NCI-H2171 treated with DMSO at 0.1 percent for 48 hours (cell line): ENCODE data around the gene ACOXL.

ENCODE experiments used
- DNase-seq: peaks from one replicate; lab custom pipeline; 2025; lab: John Stamatoyannopoulos, UW

Gene ACOXL

GRCh38 chr2:111139637-111140317 lies 407.4 kb downstream of the ACOXL start:
- DNase-seq = no peak

DNA sequence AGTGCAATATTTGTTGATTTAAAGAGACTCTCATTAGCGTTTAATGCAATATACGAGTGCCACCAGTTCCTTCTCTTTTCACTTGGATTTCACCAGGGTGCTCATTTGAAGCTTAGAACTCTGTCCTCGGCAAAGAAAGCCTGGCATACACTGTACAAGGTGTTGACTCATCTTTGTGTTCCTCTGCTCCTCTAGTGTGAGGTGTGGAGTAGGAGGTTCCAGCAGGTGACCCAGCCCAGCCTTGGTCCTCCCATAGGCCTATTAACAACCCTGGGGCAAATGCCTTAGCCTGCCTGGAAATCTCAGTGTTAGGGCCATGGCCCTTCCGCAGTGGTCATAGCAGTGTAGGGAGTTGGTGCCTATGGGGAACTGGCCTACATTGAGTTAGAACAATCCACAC lies 408.4 kb downstream of the ACOXL start:
- DNase-seq = no peak

DNA sequence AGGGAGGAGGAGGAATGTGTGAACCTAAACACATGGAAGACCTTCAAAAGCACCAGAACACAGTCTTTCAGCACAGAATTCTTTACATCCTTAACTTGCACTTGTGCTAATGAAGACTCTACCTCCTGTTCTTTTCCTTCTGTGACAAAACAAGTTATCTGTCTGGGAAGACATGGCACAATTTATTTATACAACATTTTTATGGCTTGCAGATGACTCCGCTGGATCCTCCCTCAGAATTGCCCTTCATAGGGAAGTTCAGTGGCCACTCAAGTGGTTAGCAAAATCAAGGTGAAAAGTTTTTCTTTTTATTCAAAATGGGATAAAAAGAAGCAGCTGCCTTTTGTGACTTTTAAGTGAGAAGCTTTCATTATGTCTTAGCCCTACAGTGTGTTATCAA lies 409.7 kb downstream of the ACOXL start:
- DNase-seq = no peak

DNA sequence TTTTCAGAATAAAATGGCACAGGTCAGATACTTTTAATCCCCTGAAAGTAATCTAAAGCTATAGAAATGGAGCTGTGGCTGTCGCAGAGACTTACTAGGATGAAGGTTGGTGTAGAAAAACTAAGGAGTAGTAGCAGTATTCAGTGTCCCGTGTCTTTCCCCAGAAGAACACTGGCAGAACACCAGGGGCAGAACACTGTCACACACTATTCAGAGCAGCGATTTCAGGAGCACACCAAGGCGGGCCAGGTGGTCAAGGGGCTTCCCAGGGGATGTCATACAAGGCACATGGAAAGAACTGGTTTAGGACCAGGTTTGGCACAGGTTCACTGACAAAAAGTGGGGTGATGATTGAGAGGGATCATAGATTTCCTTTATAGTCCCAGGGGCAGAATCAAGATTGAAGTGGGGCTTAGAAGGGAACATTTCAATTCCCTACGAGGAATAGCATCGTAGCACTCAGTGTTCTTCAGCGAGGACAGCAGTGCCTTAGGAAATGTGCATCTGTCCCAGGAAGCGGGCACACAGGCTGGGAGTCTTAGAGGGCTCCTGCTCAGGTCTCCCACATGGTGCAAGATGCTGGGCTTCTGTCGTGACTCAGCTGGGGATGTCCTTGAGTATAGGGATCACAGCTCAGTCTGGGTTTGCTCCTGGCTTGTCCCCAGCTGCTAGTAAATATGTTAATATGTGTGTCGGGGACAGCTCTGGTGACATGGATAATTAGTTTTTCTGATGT lies 410.9 kb downstream of the ACOXL start:
- peak; percentile 18 for DNase-seq

- no peak for DNase-seq
Measured at GRCh38 chr2:111143843-111144198, 411.4 kb downstream of the ACOXL start.

DNA sequence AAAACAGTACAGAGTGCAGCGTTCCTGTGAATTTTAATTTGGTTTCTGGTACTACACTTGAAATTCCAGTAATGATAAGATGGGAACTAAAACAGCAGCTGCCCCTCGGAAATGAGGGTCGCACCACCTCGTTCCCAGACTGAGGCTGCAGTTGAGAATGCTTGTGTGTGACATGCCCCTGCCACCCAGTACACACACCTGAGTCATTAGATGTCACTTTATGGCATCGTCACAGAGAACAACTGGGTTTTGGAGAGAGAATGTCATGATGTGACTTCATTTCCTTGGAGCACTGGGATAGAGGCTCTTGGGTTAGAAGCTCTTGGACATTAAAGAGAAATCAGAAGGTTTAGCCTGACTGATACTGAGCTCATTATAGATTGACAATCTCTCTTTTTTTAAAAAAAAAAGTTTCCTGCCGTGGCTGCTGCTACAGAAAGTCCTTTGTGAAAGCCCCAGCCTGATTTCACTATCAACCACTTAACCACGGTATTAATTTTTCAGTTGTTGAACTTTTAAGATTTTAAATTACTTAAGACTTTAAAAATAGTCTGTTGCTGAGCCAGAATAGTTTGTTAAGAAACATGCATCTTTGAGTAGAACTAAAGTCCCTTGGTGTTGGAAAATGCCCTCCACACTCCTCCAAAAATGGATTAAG lies 412.9 kb downstream of the ACOXL start:
- no peak for DNase-seq

- DNase-seq = no peak
Measured at GRCh38 chr2:111145951-111146350, 413.6 kb downstream of the ACOXL start.

GRCh38 chr2:111148225-111148873 lies 416.0 kb downstream of the ACOXL start:
- no peak for DNase-seq

- DNase-seq = no peak
Measured at GRCh38 chr2:111148925-111149324, 416.6 kb downstream of the ACOXL start.

GRCh38 chr2:111149882-111150455 lies 417.6 kb downstream of the ACOXL start:
- DNase-seq = no peak

- DNase-seq = no peak
Measured at GRCh38 chr2:111154758-111155157, 422.4 kb downstream of the ACOXL start.

DNA sequence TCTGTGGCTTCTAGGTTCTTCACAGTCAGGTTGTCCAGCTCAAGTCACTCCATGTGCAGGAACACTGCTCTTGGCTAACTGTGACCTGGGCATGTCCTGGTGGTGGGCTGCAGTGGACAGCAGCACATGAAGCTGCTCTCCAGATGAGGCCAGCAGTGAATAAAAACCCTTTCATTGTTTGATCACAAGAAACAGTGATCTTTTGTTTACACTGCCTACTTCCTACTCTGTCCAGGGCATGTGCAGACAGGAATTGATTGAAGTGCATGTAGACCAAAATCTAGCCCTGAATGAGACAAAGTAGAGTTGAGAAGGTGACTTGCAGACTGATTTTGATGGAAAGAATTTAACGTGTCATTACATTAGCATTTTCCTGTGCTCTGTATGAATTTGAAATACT lies 423.2 kb downstream of the ACOXL start:
- DNase-seq = no peak

GRCh38 chr2:111156529-111156928 lies 424.2 kb downstream of the ACOXL start:
- no peak for DNase-seq

DNA sequence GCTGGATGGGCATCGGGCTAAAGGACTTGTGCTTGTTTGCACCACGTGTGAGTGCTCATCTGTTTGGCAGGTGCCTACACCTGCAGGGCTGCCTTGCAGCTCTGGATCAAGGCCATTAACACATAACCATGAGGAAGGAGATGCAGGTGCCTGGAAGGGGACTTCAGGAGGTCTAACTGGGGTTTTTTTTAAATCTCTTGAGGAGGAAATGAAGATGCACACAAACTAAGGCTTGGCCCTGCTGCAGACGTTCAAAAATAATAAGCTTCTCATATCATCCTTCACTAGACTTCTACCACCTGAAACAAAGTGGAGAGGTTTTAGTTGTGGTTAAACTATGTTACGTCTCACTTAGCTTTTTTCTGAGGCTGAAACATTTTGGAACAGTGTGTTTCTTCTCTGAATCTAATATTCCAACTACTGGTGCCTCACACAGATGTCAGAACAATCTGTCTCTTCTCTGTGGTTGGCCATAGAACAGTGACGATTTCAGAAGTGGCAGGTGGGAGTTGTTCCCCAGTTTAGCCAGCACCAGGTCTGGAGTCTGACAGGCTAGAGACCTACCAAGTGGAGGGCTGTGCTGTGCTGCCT lies 424.8 kb downstream of the ACOXL start:
- peak; percentile 20 for DNase-seq

DNA sequence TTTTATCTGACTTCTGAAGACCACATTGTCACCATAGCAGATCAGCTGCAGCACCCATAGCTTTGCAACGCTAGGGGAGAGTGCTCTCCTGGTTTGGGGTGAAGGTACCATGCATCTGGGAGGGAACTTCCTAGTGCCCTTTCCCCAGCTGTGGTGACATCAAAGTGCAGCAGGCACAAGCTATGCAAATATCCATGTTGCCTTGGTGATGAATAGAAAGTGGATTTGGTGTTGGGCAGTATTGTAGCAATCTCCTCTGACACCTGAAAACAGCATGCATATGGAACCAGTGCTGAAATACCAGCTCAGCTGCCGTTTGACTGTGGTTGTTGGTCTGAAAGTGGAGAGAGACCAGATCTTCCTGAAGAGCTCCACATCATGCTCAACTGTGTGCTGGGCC lies 425.4 kb downstream of the ACOXL start:
- no peak for DNase-seq

- DNase-seq = no peak
Measured at GRCh38 chr2:111159641-111160040, 427.3 kb downstream of the ACOXL start.

DNA sequence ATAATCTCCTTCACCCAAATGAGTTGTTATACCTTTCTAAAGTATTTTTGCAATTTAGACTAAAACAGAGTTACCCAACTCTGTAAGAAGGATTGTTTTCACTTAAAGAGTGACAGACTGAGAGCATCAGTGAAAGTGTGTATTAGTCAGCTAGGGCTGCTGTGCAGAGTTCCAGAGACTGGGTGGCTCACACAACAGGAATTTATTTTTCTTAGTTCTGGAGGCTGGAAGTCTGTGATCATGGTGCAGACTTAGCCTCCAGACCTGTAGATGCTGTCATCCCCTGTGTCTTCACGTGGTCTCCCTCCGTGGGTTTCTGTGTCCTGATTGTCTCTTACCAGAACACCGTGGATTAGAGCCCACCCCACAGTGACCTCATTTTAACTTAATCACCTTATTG lies 428.4 kb downstream of the ACOXL start:
- DNase-seq = no peak

GRCh38 chr2:111161971-111162370 lies 429.6 kb downstream of the ACOXL start:
- peak; percentile 78 for DNase-seq

GRCh38 chr2:111162718-111163331 lies 430.5 kb downstream of the ACOXL start:
- DNase-seq = no peak

DNA sequence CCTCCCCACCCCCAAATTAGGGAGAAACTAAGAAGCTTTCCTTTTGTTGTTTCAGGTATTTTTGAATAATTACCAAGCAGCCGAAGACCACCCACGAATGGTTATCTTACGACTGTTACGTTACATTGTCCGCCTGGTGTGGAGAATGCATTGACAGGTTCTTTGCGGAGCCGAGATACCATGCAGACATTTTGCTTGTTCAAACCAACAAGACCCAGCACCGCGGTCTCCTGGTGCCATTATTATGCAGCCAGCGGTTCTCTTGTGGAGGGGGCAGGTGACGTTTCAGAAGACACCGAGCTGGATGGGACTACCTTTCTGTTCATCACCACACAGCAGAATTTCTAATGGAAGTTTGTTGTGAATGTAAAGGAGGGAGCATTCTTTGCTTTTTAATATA lies 431.7 kb downstream of the ACOXL start:
- no peak for DNase-seq

- DNase-seq = no peak
Measured at GRCh38 chr2:111165084-111165483, 432.7 kb downstream of the ACOXL start.

GRCh38 chr2:111166115-111166514 lies 433.7 kb downstream of the ACOXL start:
- DNase-seq = no peak
